K562 (cell line): ENCODE measurements around the gene PTP4A2. TPM values are rescaled to one million over a fixed set of nuclear protein-coding genes. Genes with fewer than 3 reads are reported as not detected.

Source experiments
- BDP1 ChIP-seq: IDR thresholded peaks from 3 replicates; pipeline ENCODE4 v1.6.1; 2011; ENCODE audit not compliant: insufficient read length, insufficient read depth
- CTBP1 ChIP-seq: fragments of 450-650 bp; IDR thresholded peaks from 2 replicates; pipeline ENCODE4 v1.6.1; 2016; ENCODE audit warnings: borderline replicate concordance
- CTCFL ChIP-seq: IDR thresholded peaks from 2 replicates; pipeline ENCODE4 v1.6.1; 2011; ENCODE audit warnings: borderline replicate concordance, low read depth, mild to moderate bottlenecking, moderate library complexity, low read length; ENCODE audit not compliant: insufficient read depth, poor library complexity, severe bottlenecking
- ELK3 ChIP-seq: fragments of 450-650 bp; formaldehyde crosslinking; IDR thresholded peaks from 2 replicates; pipeline ENCODE4 v1.4.0; 2020; ENCODE audit warnings: mild to moderate bottlenecking
- GATAD2A ChIP-seq: fragments of 450-650 bp; IDR thresholded peaks from 2 replicates; pipeline ENCODE4 v1.6.1; 2017
- MEF2D ChIP-seq: conservative IDR thresholded peaks from 2 replicates; pipeline ENCODE4 v1.6.1; 2016; ENCODE audit warnings: low read depth, missing genetic modification characterization, missing compliant biosample characterization
- MNT ChIP-seq, 2 experiments: fragments of 450-650 bp; conservative IDR thresholded peaks; 2 replicates each; pipeline ENCODE4 v1.6.1; 2017; ENCODE audit warnings: mild to moderate bottlenecking in 2 of 2, moderate library complexity in 2 of 2
- MTF1 ChIP-seq: fragments of 250-450 bp; sonication (Bioruptor Pico); IDR thresholded peaks from 2 replicates; pipeline ENCODE4 v1.9.0; 2021; ENCODE audit warnings: moderate library complexity, mild to moderate bottlenecking, inconsistent platforms, borderline replicate concordance
- POLR3A ChIP-seq: IDR thresholded peaks from 2 replicates; pipeline ENCODE4 v1.6.1; 2011; ENCODE audit warnings: borderline replicate concordance, mild to moderate bottlenecking, moderate library complexity; ENCODE audit not compliant: insufficient read length, insufficient read depth; ENCODE audit errors: extremely low read depth
- SMARCC2 ChIP-seq: fragments of 450-650 bp; IDR thresholded peaks from 2 replicates; pipeline ENCODE4 v1.6.1; 2017; ENCODE audit warnings: antibody characterized with exemption, moderate library complexity, mild to moderate bottlenecking, low read depth
- SMARCE1 ChIP-seq: fragments of 450-650 bp; IDR thresholded peaks from 2 replicates; pipeline ENCODE4 v1.7.1; 2016; ENCODE audit warnings: mild to moderate bottlenecking
- STAT5B ChIP-seq: fragments of 250-450 bp; sonication (Bioruptor Pico); IDR thresholded peaks from 2 replicates; pipeline ENCODE4 v1.8.0; 2021; ENCODE audit warnings: mild to moderate bottlenecking, inconsistent platforms
- TEAD4 ChIP-seq, 2 experiments: sonication (generic) in 1 of 2; formaldehyde crosslinking in 1 of 2; IDR thresholded peaks; 2 replicates each; pipeline versions ENCODE4 v1.6.1 to v1.8.0; 2012 to 2022; ENCODE audit warnings: borderline replicate concordance in 1 of 2, inconsistent platforms in 1 of 2, low read length in 1 of 2, mild to moderate bottlenecking in 1 of 2, missing genetic modification reagents in 1 of 2
- ZHX1 ChIP-seq: fragments of 150-350 bp; conservative IDR thresholded peaks from 2 replicates; pipeline ENCODE4 v1.6.1; 2014; ENCODE audit warnings: low read length
- ZNF175 ChIP-seq: fragments of 200-800 bp; sonication (Bioruptor generic); IDR thresholded peaks from 2 replicates; pipeline ENCODE4 v1.6.1; 2016; ENCODE audit warnings: low read depth, mild to moderate bottlenecking, missing genetic modification characterization, missing compliant biosample characterization
- ZNF395 ChIP-seq: fragments of 200-800 bp; sonication (Bioruptor generic); IDR thresholded peaks from 2 replicates; pipeline ENCODE4 v1.6.1; 2017; ENCODE audit warnings: missing genetic modification characterization, missing compliant biosample characterization
- ZNF445 ChIP-seq: fragments of 250-450 bp; sonication (Bioruptor Pico); IDR thresholded peaks from 2 replicates; pipeline ENCODE4 v1.4.0; 2020; ENCODE audit warnings: low read depth, mild to moderate bottlenecking, moderate library complexity
- polyA plus RNA-seq, 8 experiments: library from polyadenylated mRNA; depleted of rRNA in 4 of 8; stranded (reverse) in 5 of 8; unstranded in 3 of 8; fragments of >200 nt; fragmentation: Nextera tagmentation in 2 of 8; fragmentation: Illumina TruSeq in 1 of 8; extraction: Ambion mirVana in 2 of 8; extraction: Trizol in 1 of 8; gene quantifications; 2 replicates each; pipeline versions ENCODE4 v1.2.1 to v1.2.3, GENCODE V29; 2011 to 2014; ENCODE audit warnings: inconsistent platforms in 1 of 8, missing spikeins in 1 of 8
- total RNA-seq, 7 experiments: library from RNA; depleted of rRNA in 6 of 7; stranded (reverse); fragments of >200 nt in 6 of 7; fragmentation: Illumina TruSeq in 2 of 7; extraction: Trizol in 2 of 7; gene quantifications; 2 replicates each; pipeline versions ENCODE4 v1.2.1 to v1.2.3, GENCODE V29; 2011 to 2021; ENCODE audit warnings: low replicate concordance in 1 of 7

PTP4A2 gene
- total and polyA plus RNA-seq, 9 of the 15 experiments (the other 6 are each of a cell fraction or from before 2014, with no cell fraction given) = 197 to 870 (median 480) TPM

GRCh38 chr1:31955917-31956736, 18.0 kb upstream of the PTP4A2 start (continued):
- TF ChIP-seq ELK3 (CRISPR knock-in tag) = no peak
- TF ChIP-seq SMARCE1 = peak; percentile 91
- no peak for TF ChIP-seq POLR3A
- TF ChIP-seq BDP1 = no peak
- TF ChIP-seq GATAD2A = peak; percentile 96
- peak; percentile 71 for TF ChIP-seq TEAD4 (IDR thresholded peaks at IDR 0.05; ENCODE audit: low read length)
- TF ChIP-seq TEAD4 (CRISPR knock-in tag; IDR thresholded peaks at IDR 0.05; ENCODE audit: borderline replicate concordance) = no peak
- no peak for TF ChIP-seq MTF1
- TF ChIP-seq ZHX1 = no peak; the same call in 1 of the 2 replicates
- TF ChIP-seq MEF2D (tag) = peak; percentile 49; the same call in 1 of the 2 replicates
- no peak; the same call in 1 of the 2 replicates for TF ChIP-seq ZNF175 (CRISPR knock-in tag)
- peak; percentile 44 for TF ChIP-seq ZNF395
- TF ChIP-seq STAT5B (CRISPR knock-in tag) = no peak
- no peak for TF ChIP-seq ZNF445 (CRISPR knock-in tag)
- TF ChIP-seq SMARCC2 = peak; percentile 85
- peak; percentile 90 for TF ChIP-seq CTBP1
- peak in 1 of 2 experiments; percentile 54; a peak in 1 of 4 replicates for TF ChIP-seq MNT (conservative IDR thresholded peaks at IDR 0.05)
- TF ChIP-seq CTCFL = no peak
